T-helper 17 cell (primary cell): ENCODE results near the gene ZMYND15. TPM values are rescaled to one million over a fixed set of nuclear protein-coding genes. Genes with fewer than 3 reads are reported as not detected.
A peak's percentile ranks its signal among the peaks of the same experiment; 100 is the strongest.

Source experiments
- ATAC-seq: fragments of 150-1000 bp; cut with Tn5 transposase; 2 replicates; pipeline ENCODE4 v1.10.0; 2021; ENCODE audit warnings: mild to moderate bottlenecking, moderate library complexity
- DNase-seq, 3 donors: peaks; one replicate each; pipeline versions ENCODE4 v3.0.0 to v3.0.0-alpha.2; 2020 to 2021
- H3K9me3 ChIP-seq: one replicate; pipeline ENCODE4 v1.7.0; 2013; ENCODE audit warnings: low read length, mild to moderate bottlenecking; ENCODE audit not compliant: control insufficient read depth, poor library complexity, severe bottlenecking
- H3K27ac Mint-ChIP-seq: one replicate; pipeline ENCODE4 v1.8.0; 2022; ENCODE audit warnings: mild to moderate bottlenecking, moderate library complexity, mixed read lengths
- H3K27me3 Mint-ChIP-seq: one replicate; pipeline ENCODE4 v1.8.0; 2022; ENCODE audit warnings: mixed read lengths
- H3K36me3 Mint-ChIP-seq: one replicate; pipeline ENCODE4 v1.8.0; 2022; ENCODE audit warnings: low read depth, mixed read lengths
- H3K4me1 Mint-ChIP-seq: one replicate; pipeline ENCODE4 v1.8.0; 2022; ENCODE audit warnings: mild to moderate bottlenecking, mixed read lengths
- H3K4me3 Mint-ChIP-seq: one replicate; pipeline ENCODE4 v1.8.0; 2022; ENCODE audit warnings: mild to moderate bottlenecking, moderate library complexity, mixed read lengths
- total RNA-seq, 4 donors: library from RNA in 2 of 4; stranded (reverse) in 2 of 4; gene quantifications; one replicate each; pipeline ENCODE4 v1.2.3 and lab custom pipeline; 2022 to 2026

Gene ZMYND15
- total RNA-seq, 2 donors from 2014 or later = 1.0 to 1.6 TPM

DNA sequence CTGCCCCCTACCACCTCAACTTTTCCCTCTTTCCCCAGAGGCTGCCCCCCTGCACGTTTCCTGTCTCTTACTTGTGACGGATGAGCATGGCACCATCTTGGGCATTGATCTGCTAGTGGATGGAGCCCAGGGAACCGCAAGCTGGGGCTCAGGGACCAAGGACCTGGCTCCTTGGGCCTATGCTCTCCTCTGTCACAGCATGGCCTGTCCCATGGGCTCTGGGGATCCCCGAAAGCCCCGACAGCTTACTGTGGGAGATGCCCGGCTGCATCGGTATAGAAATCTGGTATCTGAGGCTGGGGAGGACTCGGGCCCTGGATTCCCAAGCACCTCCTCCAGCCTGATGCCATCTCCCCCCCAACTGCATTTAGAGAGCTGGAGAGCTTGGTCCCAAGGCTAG lies 1.9 kb downstream of the ZMYND15 start:
- no peak for DNase-seq
- Mint-ChIP-seq H3K27ac (peak overlapping the region; percentile 72), H3K36me3 (peaks cover 5% of the 10 kb centered on the region), H3K4me1 (peaks cover 16% of the 10 kb centered on the region), H3K27me3 (peaks cover 11% of the 10 kb centered on the region), H3K4me3 (peak overlapping the region; percentile 43)
- H3K9me3 ChIP-seq = no peaks in the 10 kb centered on the region
- no peak for ATAC-seq

DNA sequence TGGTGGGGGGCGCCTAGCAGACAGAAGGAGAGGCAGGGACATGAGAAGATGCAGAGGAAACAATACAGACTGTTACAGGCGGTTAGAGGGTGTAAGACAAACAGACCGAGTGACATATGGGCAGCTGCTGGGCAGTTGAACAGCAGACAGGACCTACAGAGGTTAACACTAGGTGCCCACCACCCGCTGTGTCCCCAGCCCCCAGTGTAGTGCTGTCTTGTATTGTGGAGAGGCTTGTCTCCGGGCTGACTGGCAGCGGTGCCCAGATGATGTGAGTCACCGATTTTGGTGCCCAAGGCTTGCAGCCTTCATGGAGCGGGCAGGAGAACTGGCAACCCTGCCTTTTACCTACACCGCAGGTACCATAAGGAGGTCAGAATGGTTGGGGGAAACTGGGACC lies 2.5 kb downstream of the ZMYND15 start:
- Mint-ChIP-seq H3K36me3 (peaks cover 5% of the 10 kb centered on the region), H3K4me1 (peaks cover 18% of the 10 kb centered on the region), H3K4me3 (no peak overlapping the region), H3K27ac (no peak overlapping the region), H3K27me3 (peaks cover 11% of the 10 kb centered on the region)
- ATAC-seq (no peak), DNase-seq (no peak)
- H3K9me3 ChIP-seq = no peaks in the 10 kb centered on the region

GRCh38 chr17:4742629-4743028 lies 3.0 kb downstream of the ZMYND15 start:
- Mint-ChIP-seq H3K36me3 (peaks cover 5% of the 10 kb centered on the region), H3K27ac (no peak overlapping the region), H3K4me3 (no peak overlapping the region), H3K4me1 (peaks cover 20% of the 10 kb centered on the region), H3K27me3 (peaks cover 11% of the 10 kb centered on the region)
- H3K9me3 ChIP-seq = no peaks in the 10 kb centered on the region
- no peak for ATAC-seq
- no peak for DNase-seq

DNA sequence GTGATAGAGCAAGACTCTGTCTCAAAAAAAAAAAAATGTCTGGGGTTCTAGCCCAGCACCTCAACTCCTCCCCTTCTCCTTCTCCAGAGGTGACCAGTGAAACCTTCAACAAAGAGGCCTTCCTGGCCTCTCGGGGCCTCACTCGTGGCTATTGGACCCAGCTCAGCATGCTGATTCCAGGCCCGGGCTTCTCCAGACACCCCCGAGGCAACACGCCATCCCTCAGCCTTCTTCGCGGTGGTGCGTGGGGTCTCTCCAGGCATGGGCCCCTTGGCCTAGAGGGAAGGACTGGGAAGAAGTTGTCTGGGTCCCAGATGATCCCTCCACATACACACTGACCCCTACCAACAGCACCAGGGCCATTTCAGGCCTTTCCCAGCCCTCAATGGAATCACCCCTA lies 3.6 kb downstream of the ZMYND15 start:
- Mint-ChIP-seq H3K27ac (no peak overlapping the region), H3K4me3 (no peak overlapping the region), H3K4me1 (peaks cover 26% of the 10 kb centered on the region), H3K27me3 (peaks cover 11% of the 10 kb centered on the region), H3K36me3 (peaks cover 5% of the 10 kb centered on the region)
- no peaks in the 10 kb centered on the region for H3K9me3 ChIP-seq
- DNase-seq = no peak
- no peak for ATAC-seq

DNA sequence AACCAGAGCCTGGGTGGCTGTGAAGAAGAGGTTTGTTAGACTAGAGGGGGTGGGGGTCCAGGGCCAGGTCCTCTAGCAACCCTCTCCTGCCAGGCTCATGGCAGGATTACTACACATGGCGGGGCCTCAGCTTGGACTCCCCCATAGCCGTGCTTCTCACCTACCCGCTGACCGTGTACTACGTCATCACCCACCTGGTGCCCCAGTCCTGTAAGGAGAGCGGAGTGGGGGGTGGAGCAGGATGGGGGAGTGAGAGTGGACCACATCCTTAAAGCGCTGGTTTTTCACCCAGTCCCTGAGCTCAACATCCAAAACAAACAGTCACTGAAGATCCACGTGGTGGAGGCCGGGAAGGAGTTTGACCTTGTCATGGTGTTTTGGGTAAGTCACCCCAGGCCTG lies 4.3 kb downstream of the ZMYND15 start:
- H3K9me3 ChIP-seq = no peaks in the 10 kb centered on the region
- no peak for DNase-seq
- no peak for ATAC-seq
- Mint-ChIP-seq H3K4me3 (no peak overlapping the region), H3K36me3 (peaks cover 5% of the 10 kb centered on the region), H3K27ac (no peak overlapping the region), H3K27me3 (peaks cover 11% of the 10 kb centered on the region), H3K4me1 (peaks cover 25% of the 10 kb centered on the region)

DNA sequence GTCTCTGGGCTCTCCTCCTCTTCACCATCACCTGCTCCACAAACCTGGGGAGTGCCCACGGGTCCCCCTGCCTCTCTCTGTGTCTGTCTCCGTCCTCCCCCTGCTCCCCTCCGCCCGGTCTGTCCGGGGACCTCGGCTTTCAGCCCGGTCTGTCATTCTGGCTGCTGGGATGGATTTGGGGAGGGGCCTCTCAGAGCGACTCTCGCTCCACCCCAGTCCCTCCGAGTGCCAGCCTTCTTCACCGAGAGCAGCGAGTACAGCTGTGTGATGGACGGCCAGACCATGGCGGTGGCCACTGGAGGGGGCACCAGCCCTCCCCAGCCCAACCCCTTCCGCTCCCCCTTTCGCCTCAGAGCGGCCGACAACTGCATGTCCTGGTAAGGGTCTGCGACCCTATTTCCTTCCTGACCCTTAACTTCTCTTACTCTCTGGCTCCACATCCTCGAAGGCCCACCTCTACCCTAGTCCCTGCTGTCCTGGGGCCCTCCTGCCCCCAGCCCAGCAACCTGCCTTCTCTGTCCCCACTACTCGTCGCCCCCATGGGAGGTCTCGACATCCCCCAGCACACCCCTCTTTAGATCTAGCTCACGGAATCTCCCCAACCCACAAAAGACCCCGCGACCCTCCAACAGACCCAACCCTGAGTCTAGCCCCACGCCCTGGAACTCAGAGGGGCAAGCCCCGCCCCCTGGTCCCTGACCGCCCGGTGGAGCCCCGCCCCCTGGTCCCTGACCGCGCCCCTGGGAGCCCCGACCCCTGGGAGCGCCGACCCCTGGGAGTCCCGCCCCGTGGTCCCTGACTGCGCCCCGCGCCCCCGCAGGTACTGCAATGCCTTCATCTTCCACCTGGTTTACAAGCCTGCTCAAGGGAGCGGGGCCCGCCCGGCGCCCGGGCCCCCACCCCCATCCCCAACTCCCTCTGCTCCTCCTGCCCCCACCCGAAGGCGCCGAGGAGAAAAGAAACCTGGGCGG lies 5.7 kb downstream of the ZMYND15 start:
- no peaks in the 10 kb centered on the region for H3K9me3 ChIP-seq
- H3K27me3 Mint-ChIP-seq = peaks cover 13% of the 10 kb centered on the region
- no peak for ATAC-seq
- H3K27ac Mint-ChIP-seq = no peak overlapping the region
- H3K36me3 Mint-ChIP-seq = peaks cover 3% of the 10 kb centered on the region
- no peak overlapping the region for H3K4me3 Mint-ChIP-seq
- H3K4me1 Mint-ChIP-seq = peaks cover 21% of the 10 kb centered on the region
- DNase-seq = no peak

DNA sequence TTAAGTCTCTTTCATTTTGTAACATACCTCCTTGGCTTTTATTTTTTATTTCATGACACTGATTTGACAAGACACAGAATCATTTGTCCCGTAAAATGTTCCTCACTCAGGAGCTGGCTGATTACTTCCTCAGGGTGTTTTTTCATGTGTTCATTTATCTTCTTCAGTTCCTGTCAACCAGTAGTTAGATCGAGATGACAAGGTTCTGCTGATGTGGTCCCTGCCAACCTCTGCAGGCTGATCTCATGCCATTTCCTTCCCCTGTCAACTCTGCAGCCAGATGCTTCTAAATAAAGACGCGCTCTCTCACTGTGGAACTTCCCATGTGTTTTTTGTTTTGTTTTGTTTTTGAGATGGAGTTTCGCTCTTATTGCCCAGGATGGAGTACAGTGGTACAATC lies 8.2 kb downstream of the ZMYND15 start:
- H3K27ac Mint-ChIP-seq = peak overlapping the region; percentile 72
- H3K4me3 Mint-ChIP-seq = peak overlapping the region; percentile 82
- H3K9me3 ChIP-seq = no peaks in the 10 kb centered on the region
- peaks cover 20% of the 10 kb centered on the region for H3K4me1 Mint-ChIP-seq
- ATAC-seq = peak; percentile 92
- peaks cover 11% of the 10 kb centered on the region for H3K27me3 Mint-ChIP-seq
- no peak for DNase-seq
- H3K36me3 Mint-ChIP-seq = peaks cover 2% of the 10 kb centered on the region

- Mint-ChIP-seq H3K4me1 (peaks cover 20% of the 10 kb centered on the region), H3K27ac (no peak overlapping the region), H3K27me3 (peaks cover 13% of the 10 kb centered on the region), H3K4me3 (peak overlapping the region; percentile 43), H3K36me3 (peaks cover 2% of the 10 kb centered on the region)
- ATAC-seq (no peak), DNase-seq (no peak)
- no peaks in the 10 kb centered on the region for H3K9me3 ChIP-seq
Measured at GRCh38 chr17:4748686-4749085, 9.1 kb downstream of the ZMYND15 start.

- no peak for ATAC-seq
- H3K4me1 Mint-ChIP-seq = peaks cover 14% of the 10 kb centered on the region
- no peak for DNase-seq
- no peaks in the 10 kb centered on the region for H3K9me3 ChIP-seq
- H3K27me3 Mint-ChIP-seq = peaks cover 26% of the 10 kb centered on the region
- peaks cover 2% of the 10 kb centered on the region for H3K36me3 Mint-ChIP-seq
- H3K27ac Mint-ChIP-seq = no peak overlapping the region
- no peak overlapping the region for H3K4me3 Mint-ChIP-seq
Measured at GRCh38 chr17:4750606-4751005, 11.0 kb downstream of the ZMYND15 start.

- H3K27me3 Mint-ChIP-seq = peaks cover 26% of the 10 kb centered on the region
- no peak for DNase-seq
- H3K9me3 ChIP-seq = no peaks in the 10 kb centered on the region
- ATAC-seq = no peak
- H3K27ac Mint-ChIP-seq = peak overlapping the region; percentile 60
- peaks cover 2% of the 10 kb centered on the region for H3K36me3 Mint-ChIP-seq
- no peak overlapping the region for H3K4me3 Mint-ChIP-seq
- peaks cover 12% of the 10 kb centered on the region for H3K4me1 Mint-ChIP-seq
Measured at GRCh38 chr17:4751932-4752331, 12.3 kb downstream of the ZMYND15 start.

DNA sequence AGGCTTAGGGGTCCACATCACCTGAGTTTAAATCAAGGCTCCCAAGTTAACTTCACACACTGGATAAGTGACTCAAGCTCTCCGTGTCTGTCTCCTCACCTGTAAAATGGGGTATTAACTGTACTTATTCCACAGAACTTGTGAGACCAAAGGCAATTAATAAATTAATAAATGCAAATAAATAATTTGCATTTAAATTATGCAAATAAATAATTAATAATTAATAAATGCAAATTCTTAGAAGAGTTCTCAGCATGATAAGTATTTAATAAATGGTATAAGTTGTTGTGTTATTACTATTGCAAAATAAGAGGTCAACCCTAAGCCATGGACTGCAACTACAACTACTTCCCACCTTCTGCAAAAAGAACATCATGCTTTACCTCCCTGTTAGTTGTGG lies 13.8 kb downstream of the ZMYND15 start:
- Mint-ChIP-seq H3K4me3 (no peak overlapping the region), H3K36me3 (peaks cover 2% of the 10 kb centered on the region), H3K27me3 (peaks cover 32% of the 10 kb centered on the region), H3K27ac (no peak overlapping the region), H3K4me1 (peaks cover 3% of the 10 kb centered on the region)
- no peak for DNase-seq
- no peak for ATAC-seq
- no peaks in the 10 kb centered on the region for H3K9me3 ChIP-seq

DNA sequence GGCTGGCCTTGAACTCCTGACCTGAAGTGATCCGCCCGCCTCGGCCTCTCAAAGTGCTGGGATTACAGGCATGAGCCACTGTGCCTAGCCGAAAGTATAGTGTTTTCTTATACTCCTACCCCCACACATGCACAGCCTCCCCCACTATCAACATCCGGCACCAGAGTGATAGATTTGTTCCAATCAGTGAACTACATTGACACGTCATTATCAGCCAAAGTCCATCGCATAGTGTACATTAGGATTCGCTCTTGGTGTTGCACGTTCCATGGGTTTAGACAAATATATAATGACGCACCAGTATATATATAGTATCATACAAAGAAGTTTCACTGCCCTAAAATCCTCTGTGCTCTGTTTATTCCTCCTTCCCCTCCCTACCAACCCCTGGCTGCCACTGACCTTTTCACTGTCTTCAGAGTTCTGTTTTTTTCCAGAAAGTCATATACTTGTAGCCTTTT lies 20.2 kb downstream of the ZMYND15 start:
- H3K9me3 ChIP-seq = no peaks in the 10 kb centered on the region
- peaks cover 2% of the 10 kb centered on the region for H3K36me3 Mint-ChIP-seq
- DNase-seq (no peak), ATAC-seq (no peak)
- H3K27ac Mint-ChIP-seq = no peak overlapping the region
- H3K27me3 Mint-ChIP-seq = peaks cover 21% of the 10 kb centered on the region
- H3K4me3 Mint-ChIP-seq = no peak overlapping the region
- H3K4me1 Mint-ChIP-seq = no peaks in the 10 kb centered on the region

- Mint-ChIP-seq H3K27ac (no peak overlapping the region), H3K4me3 (no peak overlapping the region), H3K4me1 (no peaks in the 10 kb centered on the region), H3K27me3 (peaks cover 14% of the 10 kb centered on the region), H3K36me3 (no peaks in the 10 kb centered on the region)
- no peaks in the 10 kb centered on the region for H3K9me3 ChIP-seq
- no peak for ATAC-seq
- no peak for DNase-seq
Measured at GRCh38 chr17:4764595-4764994, 25.0 kb downstream of the ZMYND15 start.

- Mint-ChIP-seq H3K27me3 (peaks cover 8% of the 10 kb centered on the region), H3K27ac (no peak overlapping the region), H3K36me3 (no peaks in the 10 kb centered on the region), H3K4me1 (no peaks in the 10 kb centered on the region), H3K4me3 (no peak overlapping the region)
- H3K9me3 ChIP-seq = no peaks in the 10 kb centered on the region
- ATAC-seq = no peak
- no peak for DNase-seq
Measured at GRCh38 chr17:4766201-4766600, 26.6 kb downstream of the ZMYND15 start.
